K562 (cell line): Measurements from ENCODE around the gene MVK. TPM values are rescaled to one million over a fixed set of nuclear protein-coding genes. Genes with fewer than 3 reads are reported as not detected.

Source experiments
- ATAC-seq: fragments of 200-7000 bp; cut with Tn5 transposase; 3 replicates; pipeline ENCODE4 v1.9.1; 2020; ENCODE audit warnings: moderate library complexity
- BruUV-seq: library from RNA; stranded (reverse); fragments of 400-500 nt; replicated peaks from 2 replicates; lab custom pipeline; 2021; lab: Mats Ljungman, UMichigan
- CTCF ChIA-PET: fragments of 300-600 bp; formaldehyde crosslinking; extraction: SDS; loops from one replicate; lab custom pipeline; 2021; ENCODE audit warnings: low intra/inter-chr PET ratio; lab: Yijun Ruan, JAX
- POLR2A ChIA-PET: fragments of 300-600, 350-650 bp; sonication (Branson Sonifier 250); formaldehyde crosslinking; extraction: SDS; loops from one replicate; lab custom pipeline; 2021; ENCODE audit warnings: antibody characterized with exemption, inconsistent platforms; lab: Yijun Ruan, JAX
- DNase-seq, 4 experiments: peaks; one replicate each; pipeline versions ENCODE4 v3.0.0 to v3.0.0-alpha.2; 2011 to 2018; ENCODE audit warnings: low spot score in 3 of 4, mixed read lengths in 3 of 4; ENCODE audit errors: extremely low read depth in 1 of 4
- FAIRE-seq: peaks from 2 replicates; lab custom pipeline; 2011; peaks lifted over from hg19 to GRCh38; lab: Jason Lieb, UNC
- H2AFZ ChIP-seq: 2 replicates; pipeline ENCODE4 v1.6.0; 2011; ENCODE audit warnings: low read depth, low read length, control low read depth, inconsistent platforms
- H3K27ac ChIP-seq: fragments of 200-600 bp; 3 replicates; pipeline ENCODE4 v1.8.0; 2011; ENCODE audit warnings: low read depth, mild to moderate bottlenecking, control low read depth, inconsistent platforms, low read length, moderate library complexity, mixed read lengths; ENCODE audit errors: extremely low read depth
- H3K27me3 ChIP-seq, 2 experiments: fragments of 300-600 bp in 1 of 2; 2 replicates in 1 of 2; 3 replicates in 1 of 2; pipeline versions ENCODE4 v1.6.0 to v1.8.0; 2011; ENCODE audit warnings: inconsistent platforms in 2 of 2, low read length in 2 of 2, mild to moderate bottlenecking in 1 of 2, mixed read lengths in 1 of 2, moderate library complexity in 1 of 2; ENCODE audit not compliant: control insufficient read depth in 2 of 2, insufficient read depth in 2 of 2
- H3K36me3 ChIP-seq: fragments of 300-600 bp; 3 replicates; pipeline ENCODE4 v1.8.0; 2011; ENCODE audit warnings: mild to moderate bottlenecking, low read length, inconsistent platforms; ENCODE audit not compliant: control insufficient read depth, insufficient read depth
- H3K4me1 ChIP-seq, 2 experiments: fragments of 200-600 bp in 1 of 2; replicated peaks in 1 of 2; 2 replicates in 1 of 2; 3 replicates in 1 of 2; pipeline versions ENCODE4 v1.5.1 to v1.8.0; 2011; ENCODE audit warnings: inconsistent platforms in 2 of 2, low read length in 2 of 2, mild to moderate bottlenecking in 1 of 2, mixed read lengths in 1 of 2, moderate library complexity in 1 of 2; ENCODE audit not compliant: control insufficient read depth in 2 of 2, insufficient read depth in 2 of 2
- H3K4me2 ChIP-seq: 2 replicates; pipeline ENCODE4 v1.6.1; 2011; ENCODE audit warnings: low read length, control low read depth, inconsistent platforms, mixed read lengths; ENCODE audit not compliant: insufficient read depth
- H3K4me3 ChIP-seq: fragments of 200-600 bp; sonication (generic), shearing (Covaris generic); 2 replicates; pipeline ENCODE4 v1.5.1; 2016; ENCODE audit warnings: control low read depth, inconsistent platforms
- H3K79me2 ChIP-seq: fragments of 200-600 bp; 3 replicates; pipeline ENCODE4 v1.8.0; 2011; ENCODE audit warnings: low read length, inconsistent platforms; ENCODE audit not compliant: control insufficient read depth, insufficient read depth
- H3K9ac ChIP-seq, 2 experiments: 2 replicates each; pipeline versions ENCODE4 v1.6.0 to v1.6.1; 2011; ENCODE audit warnings: low read depth in 2 of 2, low read length in 2 of 2, control low read depth in 1 of 2, inconsistent platforms in 1 of 2, mild to moderate bottlenecking in 1 of 2, mixed read lengths in 1 of 2; ENCODE audit not compliant: insufficient read depth in 1 of 2
- H3K9me1 ChIP-seq: one replicate; pipeline ENCODE4 v1.6.0; 2011; ENCODE audit warnings: inconsistent platforms, mild to moderate bottlenecking, low read length, moderate library complexity; ENCODE audit not compliant: control insufficient read depth, insufficient read depth
- H3K9me3 ChIP-seq: replicated peaks from 2 replicates; pipeline ENCODE4 v1.5.1; 2011; ENCODE audit warnings: low read depth, low read length, inconsistent platforms; ENCODE audit not compliant: control insufficient read depth, insufficient read depth
- H4K20me1 ChIP-seq: replicated peaks from 2 replicates; pipeline ENCODE4 v1.6.1; 2011; ENCODE audit warnings: low read length, inconsistent platforms, mixed read lengths; ENCODE audit not compliant: control insufficient read depth, insufficient read depth
- GATAD2A ChIP-seq: fragments of 450-650 bp; IDR thresholded peaks from 2 replicates; pipeline ENCODE4 v1.6.1; 2017
- HCFC1 ChIP-seq: IDR thresholded peaks from 2 replicates; pipeline ENCODE4 v1.6.1; 2012; ENCODE audit warnings: low read depth, low read length, improper control_type of control experiment
- KAT8 ChIP-seq: fragments of 450-650 bp; IDR thresholded peaks from 2 replicates; pipeline ENCODE4 v1.6.1; 2016; ENCODE audit warnings: low read depth, mild to moderate bottlenecking
- MAFK ChIP-seq: IDR thresholded peaks from 2 replicates; pipeline ENCODE4 v1.6.1; 2011; ENCODE audit warnings: low read length, improper control_type of control experiment
- MCM5 ChIP-seq: fragments of 450-650 bp; IDR thresholded peaks from 2 replicates; pipeline ENCODE4 v1.6.1; 2016; ENCODE audit warnings: low read depth
- MEIS2 ChIP-seq: fragments of 450-650 bp; IDR thresholded peaks from 2 replicates; pipeline ENCODE4 v1.6.1; 2014; ENCODE audit warnings: mild to moderate bottlenecking; ENCODE audit not compliant: partially characterized antibody
- MYC ChIP-seq, 2 experiments: fragments of 250-450 bp in 1 of 2; sonication (Bioruptor Pico) in 1 of 2; IDR thresholded peaks; 2 replicates each; pipeline versions ENCODE4 v1.5.1 to v1.6.1; 2012 to 2021; ENCODE audit warnings: low read depth in 2 of 2, borderline replicate concordance in 1 of 2, improper control_type of control experiment in 1 of 2, low read length in 1 of 2, mild to moderate bottlenecking in 1 of 2, moderate library complexity in 1 of 2
- RAD21 ChIP-seq, 2 experiments: fragments of 250-450 bp in 1 of 2; fragments of 450-650 bp in 1 of 2; sonication (Bioruptor Pico) in 1 of 2; formaldehyde crosslinking in 1 of 2; IDR thresholded peaks in 1 of 2; conservative IDR thresholded peaks in 1 of 2; 2 replicates each; pipeline versions ENCODE4 v1.4.0 to v1.8.0; 2020 to 2022; ENCODE audit warnings: mild to moderate bottlenecking in 2 of 2, moderate library complexity in 1 of 2
- SNIP1 ChIP-seq: fragments of 450-650 bp; IDR thresholded peaks from 2 replicates; pipeline ENCODE4 v1.7.1; 2017; ENCODE audit warnings: low read depth, mild to moderate bottlenecking
- SRSF9 ChIP-seq: fragments of 200-400 bp; formaldehyde crosslinking; IDR thresholded peaks from 2 replicates; pipeline ENCODE4 v1.6.1; 2017; ENCODE audit warnings: low read depth, low read length, borderline replicate concordance
- TGIF2 ChIP-seq: sonication (generic); formaldehyde crosslinking; IDR thresholded peaks from 2 replicates; pipeline ENCODE4 v1.8.1; 2022; ENCODE audit warnings: mild to moderate bottlenecking, missing genetic modification reagents, moderate library complexity
- ZNF77 ChIP-seq: fragments of 250-450 bp; sonication (Bioruptor Pico); IDR thresholded peaks from 2 replicates; pipeline ENCODE4 v1.5.0; 2020
- WGBS: fragments of 100-300 bp; shearing (Covaris generic); methylation state at CpG from one replicate; pipeline ENCODE4 v1.1.6; 2016; ENCODE audit warnings: low coverage, mixed read lengths; ENCODE audit not compliant: insufficient coverage; ENCODE audit errors: missing lambda C conversion rate; 5-methylcytosine and 5-hydroxymethylcytosine counted together
- in situ Hi-C: fragments of 300-500 bp; cut with MboI; formaldehyde crosslinking; loops from 4 replicates; pipeline ENCODE4 v1.15.0; 2018; ENCODE audit warnings: inconsistent platforms, mixed read lengths
- intact Hi-C: fragments of 100-400 bp; cut with micrococcal nuclease; formaldehyde crosslinking; loops from 2 replicates; pipeline ENCODE4 v1.14.2; 2022
- polyA plus RNA-seq, 8 experiments: library from polyadenylated mRNA; depleted of rRNA in 4 of 8; stranded (reverse) in 5 of 8; unstranded in 3 of 8; fragments of >200 nt; fragmentation: Nextera tagmentation in 2 of 8; fragmentation: Illumina TruSeq in 1 of 8; extraction: Ambion mirVana in 2 of 8; extraction: Trizol in 1 of 8; gene quantifications; 2 replicates each; pipeline versions ENCODE4 v1.2.1 to v1.2.3, GENCODE V29; 2011 to 2014; ENCODE audit warnings: inconsistent platforms in 1 of 8, missing spikeins in 1 of 8
- total RNA-seq, 7 experiments: library from RNA; depleted of rRNA in 6 of 7; stranded (reverse); fragments of >200 nt in 6 of 7; fragmentation: Illumina TruSeq in 2 of 7; extraction: Trizol in 2 of 7; gene quantifications; 2 replicates each; pipeline versions ENCODE4 v1.2.1 to v1.2.3, GENCODE V29; 2011 to 2021; ENCODE audit warnings: low replicate concordance in 1 of 7

MVK gene
- total and polyA plus RNA-seq, 9 of the 15 experiments (the other 6 are each of a cell fraction or from before 2014, with no cell fraction given) = 0.41 to 33.6 (median 18.8) TPM

DNA sequence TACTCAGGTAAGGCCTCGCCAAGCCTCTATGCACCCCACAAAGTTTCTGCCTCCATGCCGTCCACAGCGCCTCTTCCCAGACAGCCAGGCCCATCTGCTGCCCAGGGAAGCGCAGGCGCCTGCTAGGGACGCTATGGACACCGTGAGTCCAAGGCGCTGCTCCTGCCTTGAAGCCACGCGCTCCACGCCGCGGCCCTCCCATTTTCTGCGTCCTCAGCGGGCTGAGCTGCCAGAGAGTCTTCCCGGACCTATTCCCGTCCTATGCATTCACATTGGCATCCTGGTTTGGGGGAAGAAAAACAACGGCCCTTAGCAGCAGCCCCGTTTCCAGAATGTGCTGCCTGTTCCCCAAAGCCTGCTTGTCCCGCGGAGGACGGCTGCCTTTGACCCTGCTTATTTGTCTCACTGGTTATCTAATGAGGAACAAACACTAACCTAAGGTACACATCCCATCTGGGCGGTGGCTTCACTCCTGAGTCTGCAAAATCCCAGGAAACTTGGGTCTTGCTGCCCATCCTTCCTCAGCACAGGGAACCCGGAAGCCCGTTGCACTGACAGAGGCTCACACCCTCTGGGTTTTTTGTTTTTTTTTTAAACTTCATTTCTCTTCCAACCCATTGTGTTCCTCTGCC is 38.2 kb upstream of the MVK start:
- Histone ChIP-seq H4K20me1 (peaks cover 14% of the 10 kb centered on the region; the same call in 1 of the 2 replicates), H3K4me2 (no peak overlapping the region), H3K9me3 (no peaks in the 10 kb centered on the region), H3K9me1 (no peaks in the 10 kb centered on the region), H3K36me3 (peaks cover 5% of the 10 kb centered on the region; the same call in 2 of the 3 replicates), H3K4me1 (peaks cover 0 to 5% of the 10 kb centered on the region in 2 experiments; a peak in 2 of 5 replicates), H3K9ac (no peak overlapping the region), H3K4me3 (no peak overlapping the region), H3K79me2 (no peaks in the 10 kb centered on the region), H3K27ac (no peak overlapping the region), H2AFZ (no peak overlapping the region), H3K27me3 (peaks cover 11 to 33% of the 10 kb centered on the region in 2 experiments)
- ATAC-seq (no peak; the same call in 2 of the 3 replicates), FAIRE-seq (no peak), DNase-seq (no peak)
- ChIA-PET POLR2A (no interaction called here), CTCF (no interaction called here)
- in situ Hi-C loops (no loop called here), intact Hi-C loops (no loop called here)
- no TSS peak for BruUV-seq
- TF ChIP-seq MCM5 (no peak), KAT8 (no peak), SRSF9 (no peak)
- WGBS = 62% methylated on average over 25 of the region's 25 CpGs

DNA sequence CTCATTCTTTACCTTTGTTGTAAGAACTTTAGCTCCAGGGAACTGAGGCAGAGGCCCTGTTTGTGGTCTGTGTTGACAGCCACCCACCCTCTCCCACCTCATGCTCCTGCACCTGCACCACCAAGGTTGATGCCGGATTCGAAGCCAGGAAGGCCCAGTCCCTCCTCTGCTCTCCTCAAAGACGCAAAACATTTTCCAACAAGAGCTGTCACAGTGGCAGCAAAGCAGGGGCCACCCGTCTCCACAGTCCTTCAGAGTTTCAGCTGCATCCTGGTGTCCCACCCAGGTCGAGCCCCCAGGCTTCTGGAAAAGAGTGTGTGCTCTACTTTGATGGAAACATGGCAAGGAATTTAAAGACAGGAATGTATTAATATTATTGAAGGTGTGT is 37.7 kb upstream of the MVK start:
- no peak overlapping the region for H3K27ac ChIP-seq
- no peaks in the 10 kb centered on the region for H3K9me1 ChIP-seq
- no TSS peak for BruUV-seq
- FAIRE-seq = no peak
- no peak overlapping the region for H3K4me3 ChIP-seq
- intact Hi-C loops (no loop called here), in situ Hi-C loops (no loop called here)
- no peaks in the 10 kb centered on the region for H3K9me3 ChIP-seq
- peaks cover 0 to 5% of the 10 kb centered on the region in 2 experiments; a peak in 2 of 5 replicates for H3K4me1 ChIP-seq
- 44% methylated on average over 5 of the region's 5 CpGs for WGBS
- DNase-seq = no peak
- no peak overlapping the region for H3K4me2 ChIP-seq
- ChIA-PET CTCF (no interaction called here), POLR2A (no interaction called here)
- peaks cover 3% of the 10 kb centered on the region; the same call in 2 of the 3 replicates for H3K36me3 ChIP-seq
- no peak overlapping the region for H2AFZ ChIP-seq
- H4K20me1 ChIP-seq = peaks cover 14% of the 10 kb centered on the region; the same call in 1 of the 2 replicates
- peaks cover 16 to 38% of the 10 kb centered on the region in 2 experiments for H3K27me3 ChIP-seq
- H3K9ac ChIP-seq = no peak overlapping the region
- ATAC-seq = no peak
- no peak for TF ChIP-seq GATAD2A
- TF ChIP-seq HCFC1 = no peak
- no peak for TF ChIP-seq ZNF77
- TF ChIP-seq SNIP1 = no peak
- no peak for TF ChIP-seq MAFK
- TF ChIP-seq MYC (IDR thresholded peaks at IDR 0.05; ENCODE audit: low read depth, low read length) = no peak
- TF ChIP-seq MYC (CRISPR knock-in tag; IDR thresholded peaks at IDR 0.05; ENCODE audit: borderline replicate concordance, low read depth) = no peak
- TF ChIP-seq TGIF2 (CRISPR knock-in tag) = no peak
- TF ChIP-seq RAD21 (CRISPR knock-in tag; conservative IDR thresholded peaks at IDR 0.05 in 1 of 2, IDR thresholded peaks at IDR 0.05 in 1 of 2) = no peak
- no peak for TF ChIP-seq MEIS2
- H3K79me2 ChIP-seq = no peaks in the 10 kb centered on the region
